HG02642 (cell line): ENCODE measurements around the gene RHNO1.
"Not testable (repeated sequence)": the region's sequence is repeated elsewhere in the genome, so short reads cannot be mapped to it uniquely, and the experiment has no call there.

Experiments used
- ATAC-seq: cut with Tn5 transposase; IDR thresholded peaks from one replicate; pipeline ENCODE4 v1.9.1; 2021; ENCODE audit warnings: mild to moderate bottlenecking; ENCODE audit not compliant: unreplicated experiment, poor library complexity

The RHNO1 gene

GRCh38 chr12:2858334-2858733 is 18.7 kb upstream of the RHNO1 start:
- ATAC-seq, result no peak

DNA sequence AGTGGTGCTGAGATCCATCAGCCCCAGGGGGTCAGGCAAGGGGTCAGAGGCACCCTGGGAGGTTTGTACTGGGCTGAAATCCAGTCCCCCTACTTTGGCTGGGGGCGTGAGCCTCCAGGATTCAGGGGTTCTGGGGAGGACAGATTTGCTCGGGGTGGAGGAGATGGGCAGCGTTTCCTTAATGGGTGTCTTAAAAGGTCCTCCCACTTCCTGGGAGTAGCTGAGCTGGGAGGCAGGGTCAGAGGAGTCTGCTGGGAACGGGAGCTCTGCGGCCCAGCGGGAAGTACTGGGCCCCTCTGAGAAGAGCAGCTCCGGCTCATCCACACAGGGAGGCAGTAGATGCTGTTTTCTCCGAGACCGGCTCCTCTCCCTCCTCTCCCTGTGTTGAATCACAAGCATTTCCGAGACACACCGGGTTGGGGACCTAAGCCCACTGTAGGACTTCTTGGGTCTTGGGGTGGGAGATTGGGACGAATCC is 18.0 kb upstream of the RHNO1 start:
- ATAC-seq, result no peak

- ATAC-seq, result no peak
Observed at GRCh38 chr12:2860170-2860569, 16.9 kb upstream of the RHNO1 start.

- no peak for ATAC-seq
Observed at GRCh38 chr12:2862876-2863275, 14.1 kb upstream of the RHNO1 start.

GRCh38 chr12:2863402-2863801 is 13.6 kb upstream of the RHNO1 start:
- not testable (repeated sequence) for ATAC-seq

GRCh38 chr12:2864198-2864597 is 12.8 kb upstream of the RHNO1 start:
- ATAC-seq, result no peak

GRCh38 chr12:2868986-2869632 is 7.9 kb upstream of the RHNO1 start:
- not testable (repeated sequence) for ATAC-seq

- ATAC-seq, result peak; percentile 43
Observed at GRCh38 chr12:2876431-2877046, 484 bp upstream of the RHNO1 start.

- no peak for ATAC-seq
Observed at GRCh38 chr12:2877953-2878732, 1.1 kb downstream of the RHNO1 start.

DNA sequence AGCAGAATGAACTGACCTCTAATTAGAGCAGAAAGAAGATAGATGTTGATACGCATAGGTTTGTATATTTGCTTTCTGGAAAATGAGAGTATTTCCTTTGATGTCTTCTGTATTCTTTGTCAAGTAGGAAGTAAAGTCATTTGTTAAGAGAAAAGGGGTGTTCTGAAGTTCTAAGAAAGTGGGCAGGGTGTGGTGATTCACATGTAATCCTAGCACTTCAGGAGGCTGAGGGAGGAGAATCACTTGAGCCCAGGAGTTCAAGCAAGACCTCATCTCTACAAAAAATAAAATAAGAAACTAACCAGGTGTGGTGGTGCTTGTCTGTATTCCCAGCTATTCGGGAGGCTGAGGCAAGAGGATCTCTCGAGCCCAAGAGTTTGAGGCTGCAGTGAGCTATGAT is 2.8 kb downstream of the RHNO1 start:
- ATAC-seq, result no peak

GRCh38 chr12:2884810-2885209 is 7.8 kb downstream of the RHNO1 start:
- ATAC-seq, result no peak

DNA sequence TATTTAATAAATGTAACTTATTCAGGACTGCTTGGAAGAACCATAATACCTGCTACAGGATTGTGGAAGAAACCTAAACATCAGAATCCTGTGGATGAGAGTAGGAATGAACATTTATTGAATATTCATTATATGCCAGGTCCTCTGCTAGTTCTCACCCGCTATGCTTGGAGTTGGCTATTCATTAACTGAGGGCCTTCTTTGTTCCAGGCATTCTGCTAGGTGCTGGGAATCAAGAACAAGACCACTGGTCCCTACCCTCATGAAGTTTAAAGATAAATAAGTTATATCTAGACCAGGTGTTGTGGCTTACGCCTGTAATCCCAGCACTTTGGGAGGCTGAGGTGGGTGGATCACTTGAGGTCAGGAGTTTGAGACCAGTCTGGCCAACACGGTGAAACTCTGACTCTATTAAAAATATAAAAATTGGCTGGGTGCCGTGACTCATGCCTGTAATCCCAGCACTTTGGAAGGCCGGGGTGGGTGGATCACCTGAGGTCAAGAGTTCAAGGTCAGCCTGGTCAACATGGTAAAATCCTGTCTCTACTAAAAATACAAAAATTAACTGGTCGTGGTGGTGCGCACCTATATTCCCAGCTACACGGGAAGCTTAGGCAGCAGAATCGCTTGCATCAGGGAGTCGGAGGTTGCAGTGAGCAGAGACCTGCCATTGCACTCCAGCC is 9.9 kb downstream of the RHNO1 start:
- no peak for ATAC-seq

DNA sequence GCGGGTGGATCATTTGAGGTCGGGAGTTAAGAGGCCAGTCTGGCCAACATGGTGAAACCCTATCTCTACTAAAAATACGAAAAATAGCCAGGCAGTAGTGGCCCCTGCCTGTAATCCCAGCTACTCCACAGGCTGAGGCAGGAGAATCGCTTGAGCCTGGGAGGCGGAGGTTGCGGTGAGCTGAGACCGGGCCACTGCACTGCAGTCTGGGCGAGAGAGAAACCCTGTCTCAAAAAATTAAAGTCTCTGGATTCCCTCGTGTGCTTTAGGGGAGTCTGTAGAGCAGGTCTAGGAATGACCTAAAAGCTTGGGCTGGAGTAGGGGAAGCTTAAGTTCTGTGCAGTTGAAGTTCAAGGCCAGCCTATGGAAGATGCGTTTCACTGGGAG is 13.0 kb downstream of the RHNO1 start:
- no peak for ATAC-seq

DNA sequence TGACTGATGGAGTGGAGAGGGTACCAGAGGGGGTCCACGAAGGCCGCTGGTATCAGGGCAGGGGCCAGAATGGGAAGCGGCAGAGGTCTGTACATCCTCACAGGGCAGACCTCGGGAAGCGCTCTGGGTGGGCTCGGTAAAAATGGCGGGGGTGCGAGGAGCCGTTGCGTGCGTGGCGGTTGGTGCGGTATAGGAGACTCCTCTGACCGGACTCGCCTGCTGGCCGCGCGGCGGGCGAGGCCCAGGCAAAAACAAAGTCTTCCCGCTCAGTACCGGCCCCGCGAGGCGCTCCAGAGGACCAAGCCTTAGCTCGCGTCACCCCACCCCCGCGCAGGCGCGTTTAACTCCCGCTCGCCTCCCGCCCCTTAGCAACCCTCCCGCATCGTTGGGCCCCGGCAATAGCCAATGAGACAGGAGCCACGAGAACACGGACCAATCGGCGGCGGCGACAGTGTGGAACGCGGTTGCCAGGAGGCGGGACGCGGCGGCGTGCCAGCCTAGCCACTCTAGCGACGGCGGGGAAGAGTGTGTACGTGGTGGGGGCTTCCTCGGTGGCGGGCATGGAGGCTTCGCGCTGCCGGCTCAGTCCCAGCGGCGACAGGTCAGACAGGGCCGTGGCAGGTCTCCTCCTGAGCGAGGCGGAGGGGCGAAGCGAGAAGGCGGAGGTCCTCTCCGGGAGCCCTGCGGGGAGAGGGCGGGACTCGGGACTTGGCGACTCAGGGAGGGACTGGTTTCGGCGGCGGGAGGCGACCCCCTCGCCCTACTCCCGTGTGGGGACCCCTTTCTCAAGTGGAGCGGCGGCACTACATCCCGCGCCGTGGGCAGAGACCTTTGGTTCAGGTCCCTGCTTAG is 13.6 kb downstream of the RHNO1 start, which contains the start of gene TULP3:
Gene TULP3 (plus strand): TSS at position 504 of the 852 bp plus-strand sequence. CDS start 57 bp downstream, at position 561.
- ATAC-seq, result peak; percentile 99

DNA sequence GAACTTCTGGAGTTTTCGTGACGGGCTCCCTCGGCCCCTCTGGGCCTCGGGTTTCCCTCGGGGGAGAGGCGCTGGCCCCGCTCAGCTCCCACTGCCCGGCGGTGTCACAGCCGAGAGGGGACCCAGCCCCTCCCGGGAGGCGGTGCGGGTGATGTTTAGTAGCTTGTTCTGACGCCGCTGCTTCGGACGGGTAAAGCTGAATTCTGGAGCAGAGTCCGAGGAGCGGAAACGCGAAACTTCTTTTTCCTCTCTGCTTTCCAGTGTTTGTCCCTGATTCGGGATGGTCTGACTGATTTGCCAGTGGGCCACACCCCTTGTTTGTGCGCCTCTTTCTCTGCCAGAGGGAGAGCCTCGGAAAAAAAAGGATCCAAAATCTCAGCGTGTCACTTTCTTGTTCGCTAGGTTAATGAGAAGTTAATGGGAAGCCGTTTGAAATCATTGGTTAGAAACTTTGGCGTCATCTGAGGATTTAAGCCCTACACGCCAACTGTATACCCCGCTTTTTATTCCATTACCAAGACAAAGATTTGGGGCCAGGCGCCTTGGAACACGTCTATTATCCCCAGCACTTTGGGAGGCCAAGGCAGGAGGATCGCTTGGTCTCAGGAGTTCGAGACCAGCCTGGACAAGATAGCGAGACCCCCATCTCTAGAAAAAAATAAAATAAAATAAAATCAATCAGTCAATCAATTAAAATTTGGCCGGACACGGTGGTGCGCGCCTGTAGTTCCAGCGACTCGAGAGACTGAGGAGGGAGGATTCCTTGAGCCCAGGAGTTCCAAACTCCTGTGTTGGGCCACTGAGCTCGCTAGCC is 14.4 kb downstream of the RHNO1 start:
- ATAC-seq, result peak; percentile 19

DNA sequence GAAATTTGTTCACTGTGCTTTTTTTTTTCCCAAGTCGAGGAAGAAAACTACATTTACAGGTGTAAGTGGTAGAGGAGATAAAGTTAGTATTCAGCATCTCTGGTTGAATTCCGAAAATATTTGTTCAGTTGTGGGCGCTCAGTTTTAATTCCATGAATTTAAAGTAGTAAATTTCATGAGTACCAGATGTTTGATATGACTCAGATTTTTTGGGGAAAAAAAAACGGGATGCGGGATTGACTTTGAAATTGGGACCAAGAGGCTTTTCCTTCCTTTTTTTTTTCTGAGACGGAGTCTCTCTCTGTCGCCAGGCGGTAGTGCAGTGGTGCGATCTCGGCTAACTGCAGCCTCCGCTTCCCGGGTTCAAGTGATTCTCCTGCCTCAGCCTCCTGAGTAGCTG is 15.2 kb downstream of the RHNO1 start:
- no peak for ATAC-seq

GRCh38 chr12:2893007-2893406 is 16.0 kb downstream of the RHNO1 start:
- ATAC-seq, result no peak

DNA sequence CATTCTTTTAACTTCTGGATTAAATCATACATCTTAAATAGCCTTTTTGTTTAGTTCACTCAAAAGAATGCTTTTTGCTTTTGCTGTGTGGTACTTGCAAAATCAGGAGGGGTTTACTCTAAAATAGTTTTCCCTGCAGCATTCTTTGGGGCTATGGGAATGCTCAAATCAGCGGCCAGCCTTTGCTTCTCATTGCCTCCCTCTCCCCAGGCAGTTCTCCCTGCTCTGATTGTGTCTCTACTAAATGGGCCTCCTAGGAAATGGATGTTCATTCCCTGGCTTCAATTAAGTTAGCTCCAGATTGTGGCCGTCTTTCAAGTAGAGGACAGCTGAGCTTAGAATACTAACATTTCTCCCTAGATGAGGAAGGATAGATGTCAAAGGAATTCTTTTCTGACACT is 18.0 kb downstream of the RHNO1 start:
- no peak for ATAC-seq

DNA sequence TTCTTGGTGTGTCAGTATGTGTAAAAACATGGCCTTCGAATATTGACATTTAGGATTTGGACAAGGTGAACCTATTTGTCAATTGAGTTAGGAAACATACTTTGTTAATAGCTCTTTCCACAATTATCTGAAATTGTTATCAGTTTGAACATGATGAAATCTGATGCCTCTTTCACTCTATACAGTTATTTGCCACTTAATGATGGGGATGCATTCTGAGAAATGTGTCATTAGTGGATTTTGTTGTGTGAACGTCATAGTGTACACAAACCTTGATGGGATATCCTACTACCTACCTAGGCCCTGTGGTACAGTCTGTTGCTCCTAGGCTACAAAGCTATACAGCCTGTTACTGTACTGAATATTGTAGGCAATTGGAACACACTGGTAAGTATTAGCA is 18.5 kb downstream of the RHNO1 start:
- ATAC-seq, result no peak
